PC-9 (cell line): ENCODE measurements around the gene OXGR1.

Experiments used
- EZH2 ChIP-seq: fragments of 200-600 bp; sonication (generic); IDR thresholded peaks from 2 replicates; pipeline ENCODE4 v1.8.0; 2017; ENCODE audit warnings: antibody characterized with exemption, low read depth
- TF ChIP-seq, protein P1 (sequence below): fragments of 200-600 bp; sonication (generic); conservative IDR thresholded peaks from 2 replicates; pipeline ENCODE4 v1.6.1; 2017; ENCODE audit warnings: mixed run types, antibody characterized with exemption, mild to moderate bottlenecking, moderate library complexity

DNA sequence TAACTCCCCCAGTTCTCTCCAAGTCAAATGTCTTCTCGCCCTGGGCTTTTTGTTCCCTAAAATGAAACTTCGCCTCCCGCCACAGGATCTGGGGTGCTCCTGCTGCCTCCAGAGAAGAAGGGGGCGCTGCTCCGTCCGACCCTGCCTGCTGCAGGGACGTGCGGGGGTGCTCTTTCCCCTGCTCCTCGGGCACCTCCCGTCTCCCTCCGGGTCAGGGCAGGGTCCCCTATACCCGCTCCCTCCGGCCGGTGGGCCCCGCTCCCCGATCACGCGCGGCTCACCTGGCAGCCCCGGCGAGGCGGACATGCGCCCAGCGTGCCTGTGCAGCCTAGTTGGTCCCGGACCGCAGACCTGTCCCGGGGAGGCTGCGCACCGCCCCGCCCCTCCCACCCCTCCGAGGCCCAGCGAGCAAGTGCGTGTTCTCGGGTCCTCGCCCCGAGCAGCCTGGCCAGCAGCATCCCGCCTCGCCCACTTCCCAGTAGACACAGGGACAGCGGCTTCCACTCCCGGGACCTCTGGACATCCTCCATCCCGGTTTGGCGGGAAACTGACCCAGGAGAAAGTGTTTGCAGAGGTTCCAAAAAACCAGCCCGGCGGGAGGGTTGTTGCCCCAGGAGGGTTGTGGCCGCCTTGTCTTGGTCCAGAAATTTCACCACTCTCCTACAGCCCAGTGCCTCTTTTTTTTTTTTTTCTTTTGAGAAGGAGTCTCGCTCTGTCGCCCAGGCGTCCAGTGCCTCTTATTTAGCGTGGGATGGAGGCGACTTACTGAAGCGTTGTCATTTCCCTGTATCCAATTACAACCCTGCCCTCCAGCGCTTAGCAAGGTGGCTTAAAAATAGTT is at the start of gene OXGR1:
- TF ChIP-seq, protein P1, sequence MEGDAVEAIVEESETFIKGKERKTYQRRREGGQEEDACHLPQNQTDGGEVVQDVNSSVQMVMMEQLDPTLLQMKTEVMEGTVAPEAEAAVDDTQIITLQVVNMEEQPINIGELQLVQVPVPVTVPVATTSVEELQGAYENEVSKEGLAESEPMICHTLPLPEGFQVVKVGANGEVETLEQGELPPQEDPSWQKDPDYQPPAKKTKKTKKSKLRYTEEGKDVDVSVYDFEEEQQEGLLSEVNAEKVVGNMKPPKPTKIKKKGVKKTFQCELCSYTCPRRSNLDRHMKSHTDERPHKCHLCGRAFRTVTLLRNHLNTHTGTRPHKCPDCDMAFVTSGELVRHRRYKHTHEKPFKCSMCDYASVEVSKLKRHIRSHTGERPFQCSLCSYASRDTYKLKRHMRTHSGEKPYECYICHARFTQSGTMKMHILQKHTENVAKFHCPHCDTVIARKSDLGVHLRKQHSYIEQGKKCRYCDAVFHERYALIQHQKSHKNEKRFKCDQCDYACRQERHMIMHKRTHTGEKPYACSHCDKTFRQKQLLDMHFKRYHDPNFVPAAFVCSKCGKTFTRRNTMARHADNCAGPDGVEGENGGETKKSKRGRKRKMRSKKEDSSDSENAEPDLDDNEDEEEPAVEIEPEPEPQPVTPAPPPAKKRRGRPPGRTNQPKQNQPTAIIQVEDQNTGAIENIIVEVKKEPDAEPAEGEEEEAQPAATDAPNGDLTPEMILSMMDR = no peak
- no peak for TF ChIP-seq EZH2
